Measurements from ENCODE around the gene ZNF763. TPM values are rescaled to one million over a fixed set of nuclear protein-coding genes. Genes with fewer than 3 reads are reported as not detected.

The ZNF763 gene
- total RNA-seq, 1 experiment from 2014 or later = 0.23 TPM

DNA sequence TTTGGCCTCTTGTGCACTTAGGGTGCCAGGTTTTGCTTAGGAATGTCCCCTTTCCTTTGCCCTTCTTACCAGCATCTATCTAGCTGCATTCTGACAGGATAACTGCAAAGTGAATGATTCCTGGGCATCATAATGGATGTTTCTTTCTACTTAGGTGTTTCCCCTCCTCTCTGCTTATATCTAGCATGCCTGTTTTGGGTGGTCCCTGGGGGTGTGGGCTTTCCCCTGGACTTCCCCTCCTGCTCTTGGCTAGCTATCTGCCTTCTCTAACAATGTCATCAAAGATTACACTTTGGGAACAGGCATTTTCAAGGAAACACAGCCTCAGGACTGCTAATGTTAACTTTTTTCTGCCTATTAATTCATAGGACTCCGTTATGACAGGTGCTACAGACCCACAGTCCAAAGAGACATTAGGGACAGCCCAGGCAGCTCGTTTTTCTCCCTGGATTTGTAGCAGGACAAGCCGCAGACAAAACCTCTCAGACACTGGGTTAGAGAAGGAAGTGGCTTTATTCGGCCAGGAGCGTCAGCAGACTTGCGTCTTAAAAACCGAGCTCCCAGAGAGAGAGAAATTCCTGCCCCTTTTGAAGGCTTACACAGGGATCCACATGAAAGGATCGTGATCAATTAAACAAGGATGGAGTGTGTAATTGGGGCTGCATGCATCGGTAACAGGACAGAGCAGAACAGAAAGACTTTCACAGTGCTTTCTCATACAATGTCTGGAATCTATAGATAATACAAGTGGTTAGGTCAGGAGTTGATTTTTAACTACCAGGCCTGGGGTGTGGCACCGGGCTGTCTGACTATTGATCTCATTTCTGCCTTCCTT lies 22.6 kb upstream of the ZNF763 start:
- no TSS peak for BruUV-seq (replicated peaks)
- TF ChIP-seq, protein P1, sequence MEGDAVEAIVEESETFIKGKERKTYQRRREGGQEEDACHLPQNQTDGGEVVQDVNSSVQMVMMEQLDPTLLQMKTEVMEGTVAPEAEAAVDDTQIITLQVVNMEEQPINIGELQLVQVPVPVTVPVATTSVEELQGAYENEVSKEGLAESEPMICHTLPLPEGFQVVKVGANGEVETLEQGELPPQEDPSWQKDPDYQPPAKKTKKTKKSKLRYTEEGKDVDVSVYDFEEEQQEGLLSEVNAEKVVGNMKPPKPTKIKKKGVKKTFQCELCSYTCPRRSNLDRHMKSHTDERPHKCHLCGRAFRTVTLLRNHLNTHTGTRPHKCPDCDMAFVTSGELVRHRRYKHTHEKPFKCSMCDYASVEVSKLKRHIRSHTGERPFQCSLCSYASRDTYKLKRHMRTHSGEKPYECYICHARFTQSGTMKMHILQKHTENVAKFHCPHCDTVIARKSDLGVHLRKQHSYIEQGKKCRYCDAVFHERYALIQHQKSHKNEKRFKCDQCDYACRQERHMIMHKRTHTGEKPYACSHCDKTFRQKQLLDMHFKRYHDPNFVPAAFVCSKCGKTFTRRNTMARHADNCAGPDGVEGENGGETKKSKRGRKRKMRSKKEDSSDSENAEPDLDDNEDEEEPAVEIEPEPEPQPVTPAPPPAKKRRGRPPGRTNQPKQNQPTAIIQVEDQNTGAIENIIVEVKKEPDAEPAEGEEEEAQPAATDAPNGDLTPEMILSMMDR (IDR thresholded peaks at IDR 0.05; ENCODE audit: unreplicated experiment) = no peak
- ChIA-PET CTCF (interaction anchor here (1.4 to 2.5 kb wide), 2 partner anchors 18 to 199 kb away, joined by 4 to 10 read pairs; partner anchors contain the start of genes ZNF20 and ZNF700), POLR2A (interaction anchor here (1.0 kb wide), 1 partner anchor 13 kb away, joined by 3 read pairs; no protein-coding TSS in a partner anchor)
- no peak overlapping the region for H3K4me3 Mint-ChIP-seq (ENCODE audit: unreplicated experiment)
- intact Hi-C loops (cut with micrococcal nuclease) = no loop called here
- DNase-seq (ENCODE audit: unreplicated experiment) = no peak
- no peaks in the 10 kb centered on the region for H3K27me3 Mint-ChIP-seq (ENCODE audit: insufficient read depth, unreplicated experiment)
- peaks cover 25% of the 10 kb centered on the region for H3K36me3 Mint-ChIP-seq (ENCODE audit: insufficient read depth, unreplicated experiment)
- H3K9me3 Mint-ChIP-seq (ENCODE audit: unreplicated experiment) = peaks cover 17% of the 10 kb centered on the region
- no peaks in the 10 kb centered on the region for H3K4me1 Mint-ChIP-seq (ENCODE audit: insufficient read depth, unreplicated experiment)
- H3K27ac Mint-ChIP-seq (ENCODE audit: low read depth, unreplicated experiment) = no peak overlapping the region

DNA sequence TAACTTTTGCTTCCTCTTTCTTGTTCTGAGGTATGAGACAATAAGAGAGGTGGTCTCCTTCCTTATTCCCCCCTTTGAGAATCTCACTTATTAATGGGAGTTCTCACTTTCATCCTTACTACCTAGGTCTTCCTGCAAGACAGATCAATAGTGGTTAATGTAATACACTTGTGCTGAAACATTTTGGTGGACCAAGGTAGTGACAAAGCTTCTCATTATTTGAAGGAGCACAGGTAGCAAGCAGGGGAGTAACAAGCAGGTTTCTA lies 22.1 kb upstream of the ZNF763 start:
- intact Hi-C loops (cut with micrococcal nuclease) = no loop called here
- Mint-ChIP-seq H3K9me3 (ENCODE audit: unreplicated experiment) (peaks cover 17% of the 10 kb centered on the region), H3K27me3 (ENCODE audit: insufficient read depth, unreplicated experiment) (no peaks in the 10 kb centered on the region), H3K4me3 (ENCODE audit: unreplicated experiment) (no peak overlapping the region), H3K4me1 (ENCODE audit: insufficient read depth, unreplicated experiment) (no peaks in the 10 kb centered on the region), H3K27ac (ENCODE audit: low read depth, unreplicated experiment) (no peak overlapping the region), H3K36me3 (ENCODE audit: insufficient read depth, unreplicated experiment) (peaks cover 31% of the 10 kb centered on the region)
- CTCF ChIA-PET = interaction anchor here (1.4 to 2.5 kb wide), 2 partner anchors 19 to 198 kb away, joined by 4 to 10 read pairs; partner anchors contain the start of genes ZNF20 and ZNF700
- BruUV-seq (replicated peaks) = no TSS peak
- peak; percentile 12 for DNase-seq (ENCODE audit: unreplicated experiment)
- POLR2A ChIA-PET = interaction anchor here (1.0 kb wide), 1 partner anchor 12 kb away, joined by 3 read pairs; no protein-coding TSS in a partner anchor
- TF ChIP-seq, protein P1 (IDR thresholded peaks at IDR 0.05; ENCODE audit: unreplicated experiment) = no peak

DNA sequence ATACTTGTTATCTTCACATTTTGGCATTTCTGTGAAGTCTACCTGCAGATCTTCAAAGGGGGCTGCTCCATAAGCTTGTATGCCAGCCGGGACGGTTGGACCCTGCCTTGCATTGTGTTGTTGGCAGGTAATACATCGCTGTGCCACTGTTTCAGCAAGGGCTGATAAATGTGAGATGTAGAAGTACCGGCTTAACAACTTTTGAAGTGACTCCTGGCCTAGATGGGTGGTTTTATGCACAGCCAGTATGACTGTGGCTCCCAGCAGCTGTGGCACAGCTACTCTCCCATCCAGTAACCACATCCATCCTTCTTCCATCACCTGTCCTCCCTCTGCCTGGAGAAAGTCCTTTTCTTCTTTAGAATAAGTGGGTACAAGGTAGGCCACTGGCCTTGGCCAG lies 20.2 kb upstream of the ZNF763 start:
- ChIA-PET POLR2A (no interaction called here), CTCF (interaction anchor here (0.6 to 2.5 kb wide), 2 partner anchors 20 to 141 kb away, joined by 3 to 10 read pairs; partner anchors contain the start of gene ZNF700)
- Mint-ChIP-seq H3K9me3 (ENCODE audit: unreplicated experiment) (peaks cover 28% of the 10 kb centered on the region), H3K27ac (ENCODE audit: low read depth, unreplicated experiment) (no peak overlapping the region), H3K27me3 (ENCODE audit: insufficient read depth, unreplicated experiment) (no peaks in the 10 kb centered on the region), H3K4me1 (ENCODE audit: insufficient read depth, unreplicated experiment) (no peaks in the 10 kb centered on the region), H3K4me3 (ENCODE audit: unreplicated experiment) (no peak overlapping the region), H3K36me3 (ENCODE audit: insufficient read depth, unreplicated experiment) (peaks cover 45% of the 10 kb centered on the region)
- no peak for DNase-seq (ENCODE audit: unreplicated experiment)
- BruUV-seq (replicated peaks) = no TSS peak
- TF ChIP-seq, protein P1 (IDR thresholded peaks at IDR 0.05; ENCODE audit: unreplicated experiment) = no peak
- intact Hi-C loops (cut with micrococcal nuclease) = no loop called here

GRCh38 chr19:11948646-11949045 lies 16.2 kb upstream of the ZNF763 start:
- no peak for DNase-seq (ENCODE audit: unreplicated experiment)
- Mint-ChIP-seq H3K36me3 (ENCODE audit: insufficient read depth, unreplicated experiment) (peaks cover 63% of the 10 kb centered on the region), H3K4me1 (ENCODE audit: insufficient read depth, unreplicated experiment) (no peaks in the 10 kb centered on the region), H3K27me3 (ENCODE audit: insufficient read depth, unreplicated experiment) (no peaks in the 10 kb centered on the region), H3K9me3 (ENCODE audit: unreplicated experiment) (peaks cover 11% of the 10 kb centered on the region), H3K27ac (ENCODE audit: low read depth, unreplicated experiment) (no peak overlapping the region), H3K4me3 (ENCODE audit: unreplicated experiment) (no peak overlapping the region)
- no TSS peak for BruUV-seq (replicated peaks)
- ChIA-PET POLR2A (no interaction called here), CTCF (interaction anchor here (1.3 kb wide), 1 partner anchor 151 kb away, joined by 4 read pairs; no protein-coding TSS in a partner anchor)
- TF ChIP-seq, protein P1 (IDR thresholded peaks at IDR 0.05; ENCODE audit: unreplicated experiment) = no peak
- intact Hi-C loops (cut with micrococcal nuclease) = no loop called here

All from MCF 10A (cell line).